HG02759 (cell line): ENCODE measurements around the gene FCGR1A.
"Not testable (repeated sequence)": the region's sequence is repeated elsewhere in the genome, so short reads cannot be mapped to it uniquely, and the experiment has no call there.

ENCODE experiments used
- ATAC-seq: cut with Tn5 transposase; IDR thresholded peaks from one replicate; pipeline ENCODE4 v1.9.1; 2021; ENCODE audit warnings: mild to moderate bottlenecking, moderate library complexity; ENCODE audit not compliant: unreplicated experiment

FCGR1A gene

DNA sequence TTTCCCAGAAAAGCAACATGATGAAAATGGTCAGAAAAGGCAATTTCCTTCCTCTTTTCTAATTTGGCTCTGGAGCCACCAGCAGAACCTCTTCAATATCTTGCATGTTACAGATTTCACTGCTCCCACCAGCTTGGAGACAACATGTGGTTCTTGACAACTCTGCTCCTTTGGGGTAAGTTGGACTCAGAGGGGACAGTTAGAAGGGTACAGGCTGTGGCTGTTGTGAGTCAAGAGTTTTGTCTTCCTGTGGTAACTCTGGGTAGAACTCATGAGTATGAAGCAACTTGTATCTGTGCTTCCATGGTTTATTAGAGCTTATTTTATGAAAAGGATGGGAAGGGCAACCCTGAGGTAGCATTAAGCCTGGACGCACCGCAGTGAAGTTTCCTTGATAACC is at the start of gene FCGR1A:
FCGR1A (plus strand) TSS at position 95 of the 400 bp plus-strand sequence; CDS start at position 145, 50 bp downstream.
- ATAC-seq = not testable (repeated sequence)

DNA sequence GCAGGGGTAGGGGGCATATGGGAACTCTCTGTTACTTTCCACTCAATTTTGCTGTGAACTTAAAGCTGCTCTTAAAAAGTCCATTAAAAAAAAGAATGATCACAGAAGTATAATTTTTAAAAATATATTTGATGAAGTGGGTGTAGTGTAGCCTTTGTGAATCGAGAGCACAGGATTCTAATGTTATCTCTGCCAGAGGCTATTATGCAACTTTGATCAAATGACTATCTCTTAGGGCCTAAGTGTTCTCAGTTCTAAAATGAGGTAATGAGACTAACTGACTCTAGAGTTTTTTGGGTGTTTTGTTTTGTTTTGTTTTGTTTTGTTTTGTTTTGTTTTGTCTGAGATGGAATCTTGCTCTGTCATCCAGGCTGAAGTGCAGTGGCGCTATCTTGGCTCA is 49.7 kb upstream of the FCGR1A start:
- ATAC-seq = not testable (repeated sequence)

DNA sequence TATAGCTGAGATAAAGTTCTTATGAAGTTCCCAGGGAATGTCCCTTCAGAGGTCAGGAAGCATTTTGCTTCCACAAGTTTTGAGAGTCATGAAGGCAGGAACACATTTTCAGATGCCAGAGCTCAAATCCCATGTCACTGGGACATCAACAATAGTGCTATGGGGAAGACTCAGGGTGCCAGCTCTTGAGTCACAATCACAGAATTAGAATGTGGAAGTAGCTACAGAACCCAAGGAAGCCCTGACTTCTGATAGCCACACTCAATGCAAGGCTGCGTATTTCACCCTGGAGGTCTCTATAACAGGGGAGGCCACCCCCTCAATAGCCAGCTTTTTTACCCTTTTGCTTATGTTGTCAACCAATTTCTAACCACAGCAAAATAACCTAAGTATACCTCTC is 47.8 kb upstream of the FCGR1A start:
- not testable (repeated sequence) for ATAC-seq

DNA sequence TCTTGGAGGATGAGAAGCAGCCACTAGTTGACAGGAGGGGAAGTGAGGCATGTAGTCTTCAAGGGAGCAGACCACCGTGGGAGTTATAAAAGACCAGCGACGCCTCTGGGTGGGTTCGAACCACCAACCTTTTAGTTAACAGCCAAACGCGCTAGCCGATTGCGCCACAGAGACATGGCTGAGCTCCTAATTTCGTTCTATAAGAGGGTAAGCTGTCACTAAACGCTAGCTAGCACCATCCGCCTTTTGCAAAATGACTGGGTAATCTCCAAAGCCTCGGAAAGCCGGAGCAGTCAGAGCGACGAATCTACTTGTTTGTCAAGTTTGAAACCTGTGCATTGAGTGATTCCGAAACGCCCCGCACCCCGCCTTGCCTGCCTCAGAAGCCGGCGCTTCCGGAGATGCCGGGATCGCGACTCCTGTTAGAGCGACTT is 42.3 kb upstream of the FCGR1A start:
- not testable (repeated sequence) for ATAC-seq

DNA sequence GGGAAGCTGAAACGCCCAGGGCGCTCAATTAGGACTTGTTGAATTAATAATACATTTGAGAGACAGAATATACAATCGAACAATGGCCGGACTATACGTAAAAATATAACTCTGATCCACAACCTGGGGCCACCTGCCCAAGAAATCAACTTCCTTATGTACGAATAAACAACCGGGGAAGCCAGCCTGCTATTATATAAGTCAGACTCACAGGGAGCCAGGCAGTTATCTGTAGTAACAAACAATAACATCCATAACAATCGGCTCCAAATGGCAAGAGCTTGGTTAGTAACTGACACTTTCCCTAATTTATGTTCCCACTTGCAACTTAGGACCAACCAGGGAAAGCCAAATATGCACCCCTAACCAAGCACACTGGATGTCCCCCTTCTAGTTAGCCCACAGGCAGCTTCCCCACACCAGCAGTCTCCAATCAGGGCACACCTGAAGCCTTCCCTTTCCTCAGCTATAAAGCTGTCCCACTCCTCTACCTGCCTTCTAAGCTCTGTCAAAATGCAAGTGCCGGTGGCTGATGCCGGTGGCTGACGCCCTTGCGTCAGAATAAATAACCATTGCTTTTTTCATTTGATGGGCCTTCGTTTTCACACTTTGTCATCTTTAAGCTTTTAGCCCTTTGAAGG is 41.8 kb upstream of the FCGR1A start:
- ATAC-seq = not testable (repeated sequence)

DNA sequence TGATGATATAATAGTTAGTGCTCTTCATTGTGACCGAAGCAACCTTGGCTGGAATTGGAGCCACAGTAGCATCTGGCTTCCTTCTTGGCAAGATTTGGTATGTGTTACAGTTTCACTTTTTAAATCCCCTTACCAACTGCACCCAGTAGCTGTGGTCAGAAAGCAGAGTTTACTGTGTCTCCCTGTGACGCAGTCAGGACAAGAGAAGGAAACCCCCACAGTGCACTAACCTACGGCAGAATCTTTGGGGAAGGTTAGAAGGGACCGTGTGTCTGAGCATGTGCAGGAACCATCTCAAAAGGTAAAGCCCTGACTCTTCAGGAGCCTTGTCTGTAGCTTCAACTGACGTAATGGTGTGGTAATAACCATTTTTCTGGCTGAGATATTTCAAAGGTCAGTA is 40.6 kb upstream of the FCGR1A start:
- not testable (repeated sequence) for ATAC-seq

DNA sequence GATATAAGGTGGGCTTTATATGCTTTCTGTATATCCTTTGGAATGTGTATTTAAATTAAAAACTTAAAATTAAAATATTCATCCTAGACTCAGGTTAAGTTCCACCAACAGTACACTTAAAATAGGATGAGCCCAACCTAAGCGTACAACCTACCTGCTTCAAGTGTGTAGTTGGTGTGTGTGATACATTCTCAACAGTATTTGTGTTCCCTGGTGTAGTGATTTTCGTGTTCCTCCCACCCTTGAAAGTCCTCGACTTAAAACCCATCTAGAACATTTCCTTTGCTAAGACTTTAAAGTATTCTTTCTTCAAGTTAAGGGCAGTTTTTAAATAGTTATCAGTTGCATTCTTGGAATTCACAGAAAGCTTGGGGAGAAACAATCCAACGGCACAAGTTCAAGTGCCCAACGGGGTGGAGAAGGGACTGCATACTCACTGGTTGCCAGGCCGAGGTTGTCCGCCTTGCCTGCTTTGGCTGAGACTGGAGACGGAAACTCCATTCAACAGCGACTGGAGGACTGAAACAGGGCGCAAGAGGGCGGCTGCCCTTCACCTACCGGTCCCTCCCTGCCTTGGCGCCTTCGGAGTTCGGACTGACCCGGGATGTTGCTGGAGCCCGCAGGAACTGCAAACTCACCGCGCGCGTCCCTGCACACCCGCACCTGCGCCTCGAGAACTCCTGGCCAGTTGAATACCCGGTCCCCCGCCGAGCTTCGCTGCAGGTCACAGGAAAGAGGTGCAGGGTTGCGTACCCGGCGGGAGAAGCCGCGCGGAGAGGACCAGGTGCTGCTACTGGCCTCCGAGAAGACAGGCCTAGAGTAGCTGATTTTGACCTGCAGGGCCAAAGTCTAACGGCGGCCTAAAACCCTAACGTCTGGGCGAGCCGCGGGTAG is 35.8 kb upstream of the FCGR1A start:
- not testable (repeated sequence) for ATAC-seq

DNA sequence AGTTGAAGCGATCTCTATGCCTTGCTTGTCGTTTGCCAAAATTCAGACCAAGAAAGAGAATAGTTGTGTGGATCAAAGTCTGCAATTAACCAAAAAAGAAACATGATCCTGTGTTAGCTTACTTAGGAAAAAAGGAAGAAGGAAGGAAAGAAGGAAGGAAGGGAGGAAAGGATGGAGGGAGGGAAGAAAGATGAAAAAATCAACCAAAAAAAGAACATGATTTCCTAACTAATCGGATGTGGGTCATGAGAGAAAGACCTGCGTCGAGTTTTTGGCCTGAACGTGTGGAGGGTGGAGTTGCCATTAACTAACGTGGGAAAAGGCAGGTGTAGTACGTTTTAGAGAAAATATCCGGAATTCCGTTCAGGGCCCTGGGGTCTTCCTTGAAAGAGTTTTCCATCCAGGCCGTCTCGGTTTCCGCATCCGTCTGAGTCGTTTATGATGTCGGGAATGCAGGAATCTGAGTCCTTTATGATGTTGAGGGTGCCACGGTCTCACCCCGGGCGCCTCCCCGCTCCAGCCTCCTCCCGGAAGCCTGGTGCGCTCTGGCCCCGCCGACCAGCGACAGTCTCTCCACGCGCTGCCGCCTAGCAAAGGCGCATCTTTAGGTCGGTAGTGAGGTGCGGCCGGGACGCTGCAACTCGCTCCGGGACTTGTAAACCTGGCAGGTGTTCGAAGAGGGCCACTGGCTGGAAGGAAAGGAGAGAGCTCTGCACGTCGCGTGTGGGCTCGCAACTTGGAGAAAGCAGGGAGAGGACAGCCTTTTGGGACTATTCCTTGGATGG is 34.9 kb upstream of the FCGR1A start:
- not testable (repeated sequence) for ATAC-seq

DNA sequence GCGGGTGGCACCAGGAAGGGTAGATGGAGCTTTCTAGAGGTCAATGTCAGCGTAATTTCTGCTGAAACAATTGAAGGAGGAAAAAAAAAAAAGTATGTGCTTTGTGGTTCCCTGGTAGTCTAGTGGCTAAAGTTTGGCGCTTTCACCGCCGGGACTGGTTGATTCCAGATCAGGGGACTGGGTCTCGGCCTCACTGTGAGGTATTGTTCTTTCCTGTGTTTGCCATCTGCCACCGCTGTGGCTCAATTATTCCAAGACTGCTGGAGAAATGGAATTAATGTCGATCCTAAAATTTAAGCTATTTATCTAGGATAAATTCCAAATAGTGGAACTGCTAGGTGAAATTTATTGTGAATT is 34.4 kb upstream of the FCGR1A start:
- not testable (repeated sequence) for ATAC-seq

DNA sequence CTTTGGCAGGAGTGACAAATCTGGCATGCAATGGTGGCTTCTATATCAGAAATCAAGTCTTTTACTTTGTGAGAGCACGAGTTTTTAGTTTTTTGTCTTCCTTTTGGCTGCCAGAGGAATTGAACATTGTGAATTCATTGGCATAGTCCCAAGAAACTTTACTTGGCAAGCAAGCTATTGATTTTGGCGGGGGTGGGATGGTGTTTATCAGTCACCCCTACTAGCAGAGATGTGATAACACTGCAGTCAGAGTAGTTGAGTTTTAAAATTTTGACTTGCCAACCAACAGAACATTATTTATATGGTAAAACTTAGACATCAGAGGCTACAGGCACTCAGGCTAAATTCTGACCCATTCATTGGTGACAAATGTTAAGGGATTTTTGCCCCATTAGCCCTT is 31.9 kb upstream of the FCGR1A start:
- ATAC-seq = not testable (repeated sequence)

DNA sequence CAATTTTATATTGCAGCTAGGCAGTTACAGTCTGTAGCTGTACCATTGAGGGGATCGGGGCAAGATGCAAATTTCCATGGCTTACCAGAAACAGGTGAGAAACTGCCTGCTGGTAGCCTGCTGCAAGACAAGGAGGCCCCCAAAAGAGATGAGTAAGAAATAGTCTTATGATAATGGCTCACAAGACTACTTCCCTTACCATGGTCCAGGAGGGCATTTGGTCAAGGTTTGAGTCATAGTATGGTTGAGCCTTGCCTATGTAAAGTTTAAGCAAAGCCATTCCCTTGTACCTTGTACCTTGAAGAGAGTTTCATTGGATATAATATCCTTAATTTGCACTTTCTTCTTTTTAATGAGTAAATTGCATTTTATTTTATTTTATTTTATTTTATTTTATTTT is 30.3 kb upstream of the FCGR1A start:
- ATAC-seq = not testable (repeated sequence)

DNA sequence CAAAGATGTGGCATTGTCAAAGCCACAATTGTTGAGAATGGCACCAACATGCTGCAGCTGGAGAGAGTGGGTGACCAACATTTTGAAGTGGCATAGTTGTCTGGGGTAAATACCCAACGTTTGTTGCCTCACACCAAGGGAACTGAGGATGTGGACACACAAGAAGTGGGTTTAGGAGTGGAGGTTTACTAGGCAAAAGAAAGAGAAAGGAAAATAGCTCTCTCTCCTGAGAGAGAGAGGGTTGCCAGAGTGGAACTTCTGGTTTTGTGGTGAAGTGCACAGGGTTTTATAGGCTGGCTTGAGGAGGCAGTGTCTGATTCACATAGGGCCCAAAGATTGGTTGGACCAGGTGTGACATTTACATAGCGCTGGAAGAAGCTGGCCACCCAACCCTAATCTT is 29.0 kb upstream of the FCGR1A start:
- ATAC-seq = not testable (repeated sequence)

DNA sequence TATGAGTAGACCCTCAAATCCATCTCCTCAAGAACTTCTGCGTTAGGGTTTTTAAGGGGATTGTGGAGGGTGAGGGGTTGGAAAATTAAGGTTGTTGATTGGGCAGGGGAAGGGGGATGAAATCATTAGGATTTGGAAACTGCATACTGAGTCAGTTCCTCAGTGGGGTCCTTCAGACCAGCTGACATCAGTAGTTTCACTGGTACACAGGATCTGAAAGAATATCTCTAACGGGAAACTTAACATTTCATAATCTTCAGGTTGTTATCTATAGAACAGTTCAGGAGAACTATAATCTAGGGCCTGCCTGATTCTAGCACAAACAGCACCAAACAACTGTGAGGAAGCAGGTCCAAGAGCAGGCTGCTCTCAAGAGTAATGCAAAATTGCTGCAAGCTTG is 27.2 kb upstream of the FCGR1A start:
- not testable (repeated sequence) for ATAC-seq

DNA sequence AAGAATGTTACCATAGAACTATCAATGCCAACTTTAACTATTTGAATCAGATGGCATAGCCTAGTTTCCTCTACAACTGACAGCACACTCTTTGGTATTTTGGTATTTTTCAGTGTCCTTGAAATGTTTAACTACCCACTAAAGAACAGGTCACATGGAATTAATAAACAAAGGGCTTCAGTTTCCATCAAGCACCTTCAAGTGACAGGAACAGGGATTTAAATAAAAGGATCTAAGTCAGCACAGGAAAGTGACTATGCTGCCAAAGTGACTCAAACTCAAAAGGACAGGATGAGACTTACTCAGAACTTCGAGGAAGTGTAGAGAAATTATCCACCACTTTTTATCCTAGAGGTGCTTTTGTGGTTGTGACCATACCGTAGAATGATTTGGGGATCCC is 20.2 kb upstream of the FCGR1A start:
- not testable (repeated sequence) for ATAC-seq

DNA sequence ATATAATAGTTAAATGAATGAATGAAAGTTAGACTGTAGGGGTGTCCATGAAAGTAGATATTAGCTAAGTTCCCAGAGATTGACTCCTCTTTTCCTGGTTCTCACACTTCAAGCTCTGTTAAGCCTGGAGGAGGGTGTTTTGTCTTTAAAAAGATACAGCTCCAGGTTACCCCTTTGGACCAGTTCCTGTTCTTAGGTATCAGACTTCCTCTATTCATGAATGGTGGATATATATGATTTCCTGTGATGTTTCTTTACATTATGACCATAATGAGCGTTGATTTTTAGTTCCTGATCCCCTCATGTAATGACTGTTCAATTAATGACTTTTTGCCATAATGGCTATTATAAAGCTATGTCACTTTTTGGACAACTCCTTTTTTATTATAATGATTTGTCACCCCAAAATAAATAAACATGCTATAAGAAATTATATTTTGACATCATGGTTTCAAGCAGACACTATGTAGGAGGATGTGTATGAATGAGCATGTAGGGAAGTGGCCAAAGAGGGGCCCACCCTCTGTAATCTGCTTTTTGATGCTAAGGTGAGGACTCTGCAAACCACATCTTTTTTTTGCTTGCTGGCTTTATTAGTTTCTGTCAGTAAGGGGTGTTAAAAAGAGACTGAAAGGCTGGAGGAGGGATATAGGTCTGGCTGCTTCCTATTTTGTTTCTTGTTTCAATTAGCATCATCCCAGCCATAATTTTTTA is 18.2 kb upstream of the FCGR1A start:
- not testable (repeated sequence) for ATAC-seq

DNA sequence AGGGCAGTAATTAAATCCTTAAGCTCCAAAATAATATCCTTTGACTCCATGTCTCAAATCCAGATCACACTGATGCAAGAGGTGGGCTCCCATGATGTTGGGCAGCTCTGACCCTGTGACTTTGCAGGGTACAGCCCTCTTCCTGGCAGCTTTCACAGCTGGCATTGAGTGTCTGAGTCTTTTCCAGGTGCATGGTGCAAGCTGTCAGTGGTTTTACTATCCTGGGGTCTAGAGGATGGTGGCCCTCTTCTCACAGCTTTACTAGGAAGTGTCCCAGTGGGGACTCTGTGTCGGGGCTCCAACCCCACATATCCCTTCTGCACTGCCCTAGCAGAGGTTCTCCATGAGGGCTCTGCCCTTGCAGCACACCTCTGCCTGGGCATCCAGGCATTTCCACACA is 16.3 kb upstream of the FCGR1A start:
- ATAC-seq = not testable (repeated sequence)

DNA sequence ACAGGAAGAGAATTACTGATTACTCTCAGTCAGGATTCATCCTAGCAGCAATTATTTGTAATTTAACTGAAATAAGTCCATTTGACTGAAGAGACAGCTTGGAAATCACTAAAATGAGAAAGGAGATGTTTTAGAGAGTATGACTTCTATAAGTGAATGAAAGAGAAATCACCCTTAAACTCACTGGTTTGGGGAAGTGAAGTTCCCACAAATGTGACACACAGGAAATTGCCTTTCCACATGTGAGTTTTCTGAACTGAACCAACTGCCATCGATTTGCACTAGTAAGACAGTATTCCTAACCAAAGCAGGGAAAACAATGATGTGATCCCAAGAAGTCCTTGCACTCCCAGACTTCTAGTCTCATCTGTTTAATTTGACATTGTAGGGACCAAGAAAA is 13.3 kb upstream of the FCGR1A start:
- ATAC-seq = not testable (repeated sequence)

DNA sequence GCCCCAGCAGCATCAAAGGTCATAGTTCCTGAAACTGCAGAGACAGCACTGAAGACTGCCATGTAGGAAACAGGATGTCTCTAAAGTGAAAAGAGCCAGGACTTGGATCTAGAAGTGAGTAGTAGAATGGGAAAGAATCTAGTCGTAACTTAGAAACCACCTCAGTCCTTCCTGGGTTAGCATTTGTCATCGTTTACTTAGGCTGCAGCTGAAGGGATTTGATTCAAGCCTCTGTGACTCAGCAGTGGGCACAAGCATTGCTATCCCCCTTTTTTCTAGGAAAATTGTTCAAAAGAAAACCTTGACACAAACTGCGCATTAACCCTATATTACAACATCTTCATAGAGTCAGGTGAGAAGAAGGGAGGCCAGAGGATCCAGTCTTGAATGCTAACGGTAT is 11.8 kb upstream of the FCGR1A start:
- not testable (repeated sequence) for ATAC-seq

DNA sequence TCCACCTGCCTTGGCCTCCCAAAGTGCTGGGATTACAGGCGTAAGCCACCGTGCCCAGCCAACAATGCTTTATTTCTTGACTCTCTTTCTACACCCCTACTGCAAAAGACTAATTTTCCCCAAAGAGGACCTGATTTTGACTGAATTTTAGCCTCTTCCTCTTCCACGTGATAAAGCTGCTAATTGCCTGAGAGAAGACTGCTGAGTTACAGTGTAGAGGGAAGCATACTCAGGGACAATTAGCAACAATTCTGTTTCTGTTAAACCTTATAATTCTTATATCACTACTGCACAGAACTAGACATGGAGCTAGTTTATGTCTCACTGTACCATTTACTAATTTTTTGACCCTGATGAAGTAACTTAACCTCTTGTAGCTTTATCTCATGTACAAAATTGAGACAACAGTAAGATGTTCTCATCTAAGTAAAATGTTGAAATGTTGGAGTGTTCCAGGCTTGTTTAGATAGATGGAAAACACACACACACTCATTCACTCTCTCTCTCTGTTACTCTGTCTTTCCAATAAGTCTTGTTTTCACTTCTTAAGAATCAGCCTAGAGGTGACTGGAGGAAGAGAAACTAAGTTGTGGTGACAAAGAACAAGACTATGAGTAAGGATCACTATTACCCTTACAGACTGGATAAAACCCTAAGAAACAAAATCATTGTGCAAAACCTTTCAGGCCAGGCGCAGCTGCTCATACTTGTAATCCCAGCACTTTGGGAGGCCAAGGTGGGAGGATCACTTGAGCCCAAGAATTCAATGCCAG is 10.7 kb upstream of the FCGR1A start:
- ATAC-seq = peak; percentile 97
